Esophagus squamous epithelium (tissue), 4 donors: ENCODE results near the gene PRKG1.

Experiments used
- CTCF ChIP-seq, 6 experiments: fragments of 450-650 bp in 4 of 6; fragments of 200-600 bp in 2 of 6; sonication (generic) in 2 of 6; IDR thresholded peaks; one replicate each; pipeline ENCODE4 v1.5.1; 2016 to 2019; ENCODE audit warnings: antibody characterized with exemption in 6 of 6, mild to moderate bottlenecking in 4 of 6, moderate library complexity in 4 of 6
- POLR2A ChIP-seq, 4 donors: fragments of 450-650 bp; IDR thresholded peaks; one replicate each; pipeline ENCODE4 v1.6.1; 2017; ENCODE audit warnings: antibody characterized with exemption in 4 of 4, mild to moderate bottlenecking in 4 of 4, moderate library complexity in 3 of 4

GRCh38 chr10:51459476-51459875 lies 385.2 kb downstream of the PRKG1 start:
- no peak for TF ChIP-seq CTCF (IDR thresholded peaks at IDR 0.05)
- no peak for TF ChIP-seq POLR2A (IDR thresholded peaks at IDR 0.05)
